Fibroblast of lung (primary cell): ENCODE measurements around the gene INO80E. TPM values are rescaled to one million over a fixed set of nuclear protein-coding genes. Genes with fewer than 3 reads are reported as not detected.
"Not testable (repeated sequence)": the region's sequence is repeated elsewhere in the genome, so short reads cannot be mapped to it uniquely, and the experiment has no call there.

Experiments used
- DNase-seq, 2 donors: peaks; one replicate each; pipeline versions ENCODE4 v3.0.0 to v3.0.0-alpha.2; 2010; ENCODE audit warnings: low read depth in 2 of 2
- H2AFZ ChIP-seq: 2 replicates; pipeline ENCODE4 v1.5.1; 2012; ENCODE audit warnings: low read length, control low read depth, inconsistent platforms
- H3K27ac ChIP-seq: 2 replicates; pipeline ENCODE4 v1.5.1; 2011; ENCODE audit warnings: low read length, control low read depth; ENCODE audit not compliant: insufficient read depth
- H3K27me3 ChIP-seq: 2 replicates; pipeline ENCODE4 v1.5.1; 2011; ENCODE audit warnings: mild to moderate bottlenecking, low read length; ENCODE audit not compliant: control insufficient read depth, insufficient read depth
- H3K36me3 ChIP-seq: 2 replicates; pipeline ENCODE4 v1.5.1; 2011; ENCODE audit warnings: low read length; ENCODE audit not compliant: control insufficient read depth, insufficient read depth
- H3K4me1 ChIP-seq: 2 replicates; pipeline ENCODE4 v1.5.1; 2011; ENCODE audit warnings: low read length; ENCODE audit not compliant: control insufficient read depth, insufficient read depth; ENCODE audit errors: extremely low read depth
- H3K4me2 ChIP-seq: 2 replicates; pipeline ENCODE4 v1.5.1; 2011; ENCODE audit warnings: low read length, control low read depth; ENCODE audit not compliant: insufficient read depth; ENCODE audit errors: extremely low read depth
- H3K4me3 ChIP-seq, 4 experiments: fragments of 200-600 bp in 1 of 4; sonication (generic) in 1 of 4; replicated peaks in 1 of 4; 2 replicates each; pipeline ENCODE4 v1.5.1; 2011 to 2016; ENCODE audit warnings: low read length in 4 of 4, low read depth in 3 of 4, mild to moderate bottlenecking in 3 of 4, control low read depth in 2 of 4, inconsistent platforms in 1 of 4, mixed read lengths in 1 of 4; ENCODE audit not compliant: insufficient read depth in 1 of 4; ENCODE audit errors: control extremely low read depth in 1 of 4
- H3K79me2 ChIP-seq: 2 replicates; pipeline ENCODE4 v1.5.1; 2012; ENCODE audit warnings: mild to moderate bottlenecking, low read length, inconsistent platforms; ENCODE audit not compliant: control insufficient read depth, insufficient read depth
- H3K9ac ChIP-seq: 2 replicates; pipeline ENCODE4 v1.5.1; 2011; ENCODE audit warnings: mild to moderate bottlenecking, low read length, control low read depth; ENCODE audit not compliant: insufficient read depth
- H3K9me3 ChIP-seq: 2 replicates; pipeline ENCODE4 v1.5.1; 2012; ENCODE audit warnings: low read depth, low read length; ENCODE audit not compliant: control insufficient read depth, insufficient read depth
- H4K20me1 ChIP-seq: 2 replicates; pipeline ENCODE4 v1.5.1; 2011; ENCODE audit warnings: low read length; ENCODE audit not compliant: control insufficient read depth, insufficient read depth; ENCODE audit errors: extremely low read depth
- CTCF ChIP-seq, 2 donors: IDR thresholded peaks in 1 of 2; conservative IDR thresholded peaks in 1 of 2; 1 replicate in 1 of 2; 2 replicates in 1 of 2; pipeline ENCODE4 v1.5.1; 2011 to 2012; ENCODE audit warnings: low read length in 2 of 2, control low read depth in 1 of 2, inconsistent platforms in 1 of 2, low read depth in 1 of 2, mild to moderate bottlenecking in 1 of 2
- EZH2 ChIP-seq: IDR thresholded peaks from 2 replicates; pipeline ENCODE4 v1.5.1; 2012; ENCODE audit warnings: low read length, control low read depth, mild to moderate bottlenecking; ENCODE audit errors: missing control alignments
- polyA plus RNA-seq, 2 donors: library from polyadenylated mRNA; depleted of rRNA in 1 of 2; stranded (reverse) in 1 of 2; unstranded in 1 of 2; fragments of >200 nt; gene quantifications; 2 replicates each; pipeline ENCODE4 v1.2.1, GENCODE V29; 2011 to 2012; ENCODE audit warnings: missing spikeins in 1 of 2
- total RNA-seq: library from RNA; depleted of rRNA; stranded (reverse); fragments of >200 nt; gene quantifications from 2 replicates; pipeline ENCODE4 v1.2.1, GENCODE V29; 2014

Gene INO80E
- total and polyA plus RNA-seq, 2 donors (not counting 1 experiment from before 2014, with no cell fraction given) = 16.3 to 21.9 TPM

GRCh38 chr16:30032083-30032819, 36.2 kb downstream of the INO80E start:
- Histone ChIP-seq H3K79me2 (no peaks in the 10 kb centered on the region), H3K4me1 (peaks cover 2% of the 10 kb centered on the region), H3K4me2 (no peak overlapping the region), H3K9ac (no peak overlapping the region), H3K27me3 (peaks cover 36% of the 10 kb centered on the region), H4K20me1 (no peaks in the 10 kb centered on the region), H3K4me3 (no peak overlapping the region), H2AFZ (no peak overlapping the region), H3K9me3 (no peaks in the 10 kb centered on the region), H3K36me3 (no peaks in the 10 kb centered on the region), H3K27ac (no peak overlapping the region)
- peak; percentile 42 to 70 for DNase-seq
- TF ChIP-seq EZH2 = no peak
- TF ChIP-seq CTCF (conservative IDR thresholded peaks at IDR 0.05 in 1 of 2, IDR thresholded peaks at IDR 0.05 in 1 of 2; ENCODE audit: low read depth in 1 of 2, low read length in 2 of 2) = peak; percentile 82 to 91

- Histone ChIP-seq H3K4me3 (no peak overlapping the region), H3K27me3 (peaks cover 27% of the 10 kb centered on the region), H3K36me3 (no peaks in the 10 kb centered on the region), H3K27ac (no peak overlapping the region), H3K4me2 (no peak overlapping the region), H3K9ac (no peak overlapping the region), H2AFZ (no peak overlapping the region), H3K9me3 (no peaks in the 10 kb centered on the region), H3K79me2 (no peaks in the 10 kb centered on the region), H4K20me1 (no peaks in the 10 kb centered on the region), H3K4me1 (peaks cover 2% of the 10 kb centered on the region)
- TF ChIP-seq CTCF (conservative IDR thresholded peaks at IDR 0.05 in 1 of 2, IDR thresholded peaks at IDR 0.05 in 1 of 2; ENCODE audit: low read depth in 1 of 2, low read length in 2 of 2) (no peak), EZH2 (no peak)
- peak in 1 of 2 donors; percentile 23 for DNase-seq
Observed at GRCh38 chr16:30033270-30033669, 37.2 kb downstream of the INO80E start.

GRCh38 chr16:30040221-30040620, 44.2 kb downstream of the INO80E start:
- Histone ChIP-seq H3K4me1 (no peaks in the 10 kb centered on the region), H3K9me3 (no peaks in the 10 kb centered on the region), H3K4me2 (no peak overlapping the region), H3K4me3 (no peak overlapping the region), H3K27me3 (no peaks in the 10 kb centered on the region), H2AFZ (no peak overlapping the region), H3K9ac (no peak overlapping the region), H3K79me2 (no peaks in the 10 kb centered on the region), H4K20me1 (no peaks in the 10 kb centered on the region), H3K36me3 (no peaks in the 10 kb centered on the region), H3K27ac (no peak overlapping the region)
- DNase-seq = no peak
- TF ChIP-seq EZH2 (no peak), CTCF (conservative IDR thresholded peaks at IDR 0.05 in 1 of 2, IDR thresholded peaks at IDR 0.05 in 1 of 2; ENCODE audit: low read depth in 1 of 2, low read length in 2 of 2) (no peak)

- H3K27me3 ChIP-seq, H2AFZ ChIP-seq, DNase-seq, H3K4me1 ChIP-seq, H3K79me2 ChIP-seq, H3K9me3 ChIP-seq, H3K27ac ChIP-seq, H3K9ac ChIP-seq, H3K36me3 ChIP-seq, H3K4me3 ChIP-seq, H3K4me2 ChIP-seq, H4K20me1 ChIP-seq: not testable (repeated sequence)
Observed at GRCh38 chr16:30040690-30041089, 44.6 kb downstream of the INO80E start.
